GM19351 (cell line): ENCODE measurements around the gene KLF11.

ENCODE experiments used
- ATAC-seq: cut with Tn5 transposase; IDR thresholded peaks from one replicate; pipeline ENCODE4 v1.9.1; 2021; ENCODE audit warnings: mild to moderate bottlenecking, moderate library complexity; ENCODE audit not compliant: unreplicated experiment

The KLF11 gene

GRCh38 chr2:10043256-10043905, at the start of gene KLF11:
KLF11 (plus strand) TSS chr2:10043550; CDS start chr2:10043717, 167 bp downstream.
- ATAC-seq, result peak; percentile 78

DNA sequence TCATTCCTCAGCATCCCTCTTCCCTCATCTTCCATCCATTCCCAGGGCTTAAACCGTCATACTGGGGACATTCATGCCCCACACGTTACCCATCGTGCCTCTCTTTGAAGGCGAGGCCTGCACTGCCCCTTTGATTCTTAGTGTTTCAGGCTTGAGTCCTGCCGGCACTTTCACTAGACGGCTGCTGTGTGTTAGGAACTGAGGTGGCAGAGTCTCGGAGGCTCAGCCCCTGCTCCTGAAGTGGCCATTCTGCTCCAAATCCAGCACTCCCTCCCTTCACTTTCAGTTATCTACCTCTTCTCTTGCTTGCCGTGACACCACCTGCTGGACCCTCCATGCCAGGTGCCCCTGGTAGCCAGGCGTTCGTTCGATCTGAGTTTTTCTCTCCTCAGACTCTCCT, 48.9 kb upstream of the KLF11 start:
- ATAC-seq, result no peak

- ATAC-seq, result no peak
These were observed 48.3 kb upstream of the KLF11 start for GRCh38 chr2:9995059-9995458.

DNA sequence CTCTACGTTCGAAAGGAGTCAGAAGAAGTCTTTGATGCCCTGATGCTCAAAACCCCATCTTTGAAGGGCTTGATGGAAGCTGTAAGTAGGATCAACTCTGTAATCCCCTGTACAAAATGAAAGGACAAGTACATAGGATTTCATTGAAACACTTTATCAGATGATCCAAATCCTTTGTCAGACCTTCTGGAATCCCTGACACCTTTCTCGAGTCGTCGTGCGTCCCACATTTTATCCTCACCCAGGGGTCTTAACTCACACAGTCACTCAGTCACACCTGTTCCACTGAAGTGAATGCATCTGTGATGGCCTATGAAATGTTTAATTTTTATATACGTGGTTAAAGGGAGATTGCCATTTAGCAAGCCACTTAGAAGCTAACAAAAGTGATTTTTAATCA, 47.0 kb upstream of the KLF11 start:
- no peak for ATAC-seq

- no peak for ATAC-seq
These were observed 45.4 kb upstream of the KLF11 start for GRCh38 chr2:9997936-9998335.

- no peak for ATAC-seq
These were observed 44.3 kb upstream of the KLF11 start for GRCh38 chr2:9998916-9999654.

DNA sequence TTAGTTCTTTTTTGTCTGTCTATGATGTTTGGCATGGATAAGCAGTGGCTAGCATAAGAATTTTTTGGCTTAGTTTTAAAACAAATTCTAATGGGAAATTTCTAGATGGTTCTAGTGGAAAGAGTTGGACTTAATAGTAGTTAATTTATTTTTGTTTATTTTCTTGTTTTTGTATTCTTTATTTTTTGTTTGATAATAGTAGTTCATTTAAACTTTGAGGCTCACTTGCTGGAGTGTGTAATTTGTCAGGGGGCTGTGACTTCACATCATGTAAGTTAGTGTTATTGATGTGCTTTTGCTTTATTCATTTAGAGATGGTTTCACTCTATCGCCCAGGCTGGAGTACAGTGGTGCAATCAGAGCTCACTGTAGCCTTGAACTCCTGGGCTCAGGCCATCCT, 43.7 kb upstream of the KLF11 start:
- ATAC-seq, result no peak

GRCh38 chr2:10000541-10000940, 42.8 kb upstream of the KLF11 start:
- no peak for ATAC-seq

DNA sequence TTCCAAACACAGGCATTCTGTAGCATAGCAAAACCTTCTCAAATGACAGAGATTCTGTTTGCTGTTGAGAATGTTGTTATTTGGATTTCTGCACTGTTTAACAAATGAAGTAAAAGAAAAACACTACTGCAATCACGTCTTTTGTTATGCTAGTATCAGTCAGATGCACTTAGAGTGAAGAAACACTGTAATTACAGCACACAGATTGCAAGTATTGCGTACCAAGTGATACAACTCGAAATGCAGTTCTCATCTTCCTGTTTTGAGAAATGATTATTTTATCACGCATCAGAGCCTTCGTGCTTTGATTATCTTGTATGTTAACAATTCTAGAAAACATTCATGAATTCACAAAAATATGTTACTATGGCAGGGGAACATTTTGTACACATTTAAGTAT, 41.8 kb upstream of the KLF11 start:
- no peak for ATAC-seq

DNA sequence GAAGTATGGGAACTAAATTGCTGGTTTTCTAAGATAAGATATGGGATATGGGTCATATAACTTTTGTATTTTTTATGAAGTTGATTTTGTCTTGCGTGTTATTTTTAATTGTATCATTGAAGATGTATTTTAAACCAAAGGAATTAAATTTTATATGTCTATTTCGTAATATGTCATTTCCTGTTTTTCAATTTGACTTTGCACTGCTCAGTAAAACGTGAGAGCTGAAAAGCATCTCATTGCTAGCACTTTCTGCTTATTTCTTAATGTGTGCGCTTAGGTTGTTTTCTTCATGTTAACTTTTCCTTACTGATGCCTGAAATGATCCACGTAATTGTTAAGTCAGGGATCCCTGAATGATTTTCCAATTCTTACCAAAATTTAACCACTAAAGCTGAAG, 41.2 kb upstream of the KLF11 start:
- no peak for ATAC-seq

- ATAC-seq, result no peak
These were observed 40.7 kb upstream of the KLF11 start for GRCh38 chr2:10002681-10003080.

GRCh38 chr2:10003206-10004125, 39.9 kb upstream of the KLF11 start:
- no peak for ATAC-seq

GRCh38 chr2:10004401-10004800, 38.9 kb upstream of the KLF11 start:
- no peak for ATAC-seq

- no peak for ATAC-seq
These were observed 38.5 kb upstream of the KLF11 start for GRCh38 chr2:10004836-10005235.

GRCh38 chr2:10005461-10006235, 37.7 kb upstream of the KLF11 start:
- no peak for ATAC-seq

GRCh38 chr2:10006236-10007161, 36.9 kb upstream of the KLF11 start:
- no peak for ATAC-seq

DNA sequence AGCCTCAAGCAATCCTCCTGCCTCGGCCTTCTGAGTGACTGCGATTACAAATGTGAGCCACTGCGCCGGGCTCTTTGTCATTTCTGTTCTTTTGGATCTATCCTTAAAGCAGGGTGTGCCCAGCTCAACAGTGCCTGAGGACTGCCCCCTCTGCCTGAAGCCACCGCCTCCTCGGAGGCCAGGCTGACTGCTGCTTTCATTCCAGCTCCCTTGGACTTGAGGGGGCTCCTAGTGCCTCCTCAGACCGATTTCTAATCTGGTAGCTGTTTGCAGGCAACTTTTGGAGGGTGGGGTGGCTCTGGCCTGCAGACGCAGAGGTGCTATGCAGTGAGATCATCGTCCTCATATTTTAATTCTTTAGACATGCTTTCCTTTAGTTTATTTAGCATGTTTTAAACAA, 35.9 kb upstream of the KLF11 start:
- no peak for ATAC-seq

- no peak for ATAC-seq
These were observed 35.2 kb upstream of the KLF11 start for GRCh38 chr2:10007921-10008808.

DNA sequence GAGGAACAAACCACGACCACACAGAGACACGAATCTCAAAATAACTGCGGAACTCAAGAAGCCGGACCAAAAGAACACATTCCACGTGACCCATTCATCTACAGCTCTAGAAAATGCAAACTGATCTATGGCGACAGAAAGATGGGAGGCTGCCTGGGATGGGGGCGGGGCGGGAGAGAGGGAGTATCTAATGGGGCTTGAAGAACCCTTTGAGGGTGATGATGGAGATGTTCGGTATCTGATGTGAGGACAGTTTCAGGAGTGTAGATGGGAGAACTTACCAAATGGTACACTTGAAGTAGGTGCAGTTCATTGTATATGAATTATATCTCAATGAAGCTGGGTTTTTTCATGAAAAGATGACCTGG, 34.6 kb upstream of the KLF11 start:
- ATAC-seq, result no peak
